HG02938 (cell line): ENCODE results near the gene TRMT2A.

Experiments
- ATAC-seq: cut with Tn5 transposase; IDR thresholded peaks from one replicate; pipeline ENCODE4 v1.9.1; 2021; ENCODE audit warnings: mild to moderate bottlenecking, moderate library complexity; ENCODE audit not compliant: unreplicated experiment

TRMT2A gene

DNA sequence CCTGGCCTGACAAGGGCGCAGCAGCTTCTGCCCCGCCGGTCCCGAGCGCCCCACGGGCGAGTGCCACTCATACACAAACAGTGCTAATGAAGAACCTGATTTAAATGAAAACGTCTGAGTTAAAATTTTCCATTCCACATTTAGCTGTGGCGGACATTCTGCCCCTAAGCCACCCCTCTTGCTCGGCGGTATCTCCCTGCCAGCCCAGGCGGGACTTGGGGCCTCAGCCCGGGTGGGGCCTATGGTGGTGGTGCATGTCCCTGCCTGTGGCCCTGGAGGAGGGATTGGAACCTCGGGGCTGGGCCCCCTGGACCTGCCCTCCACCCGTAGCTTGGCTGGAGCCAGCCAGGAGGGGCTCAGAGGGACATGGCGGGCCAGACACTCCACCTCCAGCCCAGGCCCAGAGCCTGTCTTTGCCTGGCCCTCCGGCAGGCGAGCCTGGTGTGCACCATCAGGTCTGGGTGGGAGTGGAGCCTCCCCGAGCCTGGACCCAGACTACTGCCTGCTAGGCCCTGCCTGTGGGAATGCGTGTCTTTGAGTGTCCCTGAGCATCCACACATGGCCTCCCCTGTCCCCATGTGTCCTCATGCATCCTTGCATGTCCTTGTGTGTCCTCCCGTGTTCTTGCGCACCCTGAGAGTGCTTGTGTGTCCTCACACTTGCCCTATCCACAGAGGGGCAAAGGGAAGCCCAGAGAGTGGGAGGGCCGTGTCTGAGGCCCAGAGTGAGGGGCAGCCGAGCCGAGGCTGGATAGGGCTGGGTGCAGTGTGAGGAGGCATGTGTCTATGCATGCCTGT, 19.0 kb upstream of the TRMT2A start:
- ATAC-seq = no peak

DNA sequence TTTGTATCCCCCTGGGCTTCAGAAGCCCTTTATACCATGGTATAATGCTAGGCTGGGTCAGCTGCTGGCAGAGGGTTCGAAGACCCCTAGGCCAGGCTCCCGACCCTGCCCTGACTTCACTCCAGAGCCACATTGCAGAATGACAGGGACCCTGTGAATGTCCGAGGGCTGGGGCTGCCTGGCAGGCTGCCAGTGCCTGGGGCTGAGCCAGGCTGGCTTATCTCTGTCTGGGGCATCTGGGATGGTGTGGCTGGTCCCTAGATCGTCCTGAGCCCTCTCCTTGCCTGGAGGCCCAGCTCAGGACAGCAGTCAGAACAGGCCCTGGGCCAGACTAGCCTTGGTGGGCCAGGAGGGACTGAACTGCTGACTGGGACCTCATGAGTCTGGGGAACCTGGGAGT, 18.2 kb upstream of the TRMT2A start:
- ATAC-seq = no peak

DNA sequence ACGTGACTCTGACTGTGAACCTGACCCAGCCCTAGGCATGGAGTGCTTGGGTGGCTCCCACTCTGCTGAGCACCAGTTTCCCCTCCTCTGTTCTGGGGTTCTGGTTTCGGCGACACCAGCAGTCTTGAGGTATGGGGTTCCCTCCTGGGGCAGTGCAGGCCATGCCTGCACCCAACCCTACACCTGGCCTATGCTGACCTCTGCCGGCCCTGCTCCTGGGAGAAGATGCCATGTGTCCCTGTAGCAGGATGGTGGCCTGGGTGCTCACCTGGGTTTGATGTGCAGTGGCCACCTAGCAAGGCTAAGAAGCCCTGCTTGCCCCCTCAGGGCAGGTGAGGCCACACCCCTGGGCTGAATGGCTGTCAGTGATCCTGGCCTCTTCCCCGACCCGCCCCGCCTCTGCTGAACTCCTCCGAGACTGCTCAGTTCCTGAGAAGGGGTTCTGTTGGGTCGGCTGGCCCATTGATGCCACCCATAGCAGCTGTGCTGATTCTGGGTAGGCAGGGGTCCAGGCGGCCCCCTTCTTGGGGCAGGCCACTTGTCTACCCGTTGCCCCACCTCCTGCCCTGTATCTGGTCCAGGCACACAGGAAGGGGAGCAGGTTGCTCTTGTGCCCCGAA, 17.0 kb upstream of the TRMT2A start:
- ATAC-seq = no peak

DNA sequence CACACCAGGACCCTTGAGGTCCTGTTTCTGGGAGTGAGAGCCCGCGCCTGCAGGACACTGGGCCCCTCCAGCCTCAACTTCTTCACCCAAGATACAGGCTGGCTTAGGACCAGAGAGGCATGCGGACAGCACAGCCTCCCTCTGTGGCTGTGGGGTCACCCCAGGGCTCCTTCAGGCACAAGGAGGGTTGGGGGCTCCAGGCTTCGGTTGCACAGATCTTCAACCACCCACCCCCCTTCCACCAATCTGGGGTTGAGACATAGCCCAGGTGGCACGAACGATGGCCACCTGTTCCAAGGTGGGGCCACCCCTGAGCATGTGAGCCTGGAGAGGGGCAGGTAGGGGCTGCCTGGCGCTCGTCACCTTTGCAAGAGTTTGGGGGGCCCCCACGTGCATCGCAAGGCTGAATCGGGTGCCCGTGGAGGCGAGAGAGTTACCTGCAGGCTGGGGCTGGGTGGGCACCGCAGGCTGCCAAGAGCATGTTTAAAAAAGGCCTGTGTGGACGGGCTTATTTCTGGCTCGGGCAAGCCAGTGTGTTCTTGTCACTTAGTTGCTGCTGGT, 15.7 kb upstream of the TRMT2A start:
- ATAC-seq = no peak

DNA sequence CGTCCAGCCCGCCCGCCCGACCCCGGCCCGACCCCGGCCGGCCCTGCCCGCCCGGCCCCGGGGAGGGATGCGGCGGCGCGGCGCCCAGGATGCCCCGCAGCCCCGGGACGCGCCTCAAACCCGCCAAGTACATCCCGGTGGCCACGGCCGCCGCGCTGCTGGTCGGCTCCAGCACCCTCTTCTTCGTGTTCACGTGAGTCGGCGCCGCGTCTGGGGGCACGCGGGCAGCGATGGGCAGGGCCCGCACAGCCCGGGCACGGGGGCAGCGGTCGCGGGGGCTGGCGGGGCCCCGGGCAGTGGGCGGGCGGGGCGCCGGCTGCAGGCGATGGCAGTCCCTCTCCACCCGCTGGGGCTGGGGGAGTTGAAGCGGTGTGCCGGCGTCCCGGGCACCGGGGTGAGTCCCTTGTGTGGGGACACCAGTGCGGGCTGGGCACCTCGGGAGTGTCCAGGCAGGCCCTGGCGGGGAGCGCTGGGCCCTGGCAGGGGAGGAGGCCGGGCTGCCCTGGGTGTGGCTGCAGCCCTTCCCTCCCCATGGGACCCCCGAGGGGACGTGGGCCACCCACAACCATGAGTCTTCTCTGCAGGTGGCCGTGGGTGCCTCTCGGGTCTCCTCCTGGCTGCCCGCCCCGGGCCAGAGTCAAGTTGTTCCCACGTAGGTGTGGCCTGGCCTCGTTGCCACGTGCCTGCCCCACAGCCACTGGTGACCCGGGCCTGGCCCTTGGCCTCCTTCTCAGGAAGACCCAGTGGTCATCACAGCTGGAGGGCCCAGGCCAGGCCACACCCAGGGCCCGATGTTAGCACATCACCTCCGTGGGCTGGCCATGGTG, 15.0 kb upstream of the TRMT2A start:
- no peak for ATAC-seq

DNA sequence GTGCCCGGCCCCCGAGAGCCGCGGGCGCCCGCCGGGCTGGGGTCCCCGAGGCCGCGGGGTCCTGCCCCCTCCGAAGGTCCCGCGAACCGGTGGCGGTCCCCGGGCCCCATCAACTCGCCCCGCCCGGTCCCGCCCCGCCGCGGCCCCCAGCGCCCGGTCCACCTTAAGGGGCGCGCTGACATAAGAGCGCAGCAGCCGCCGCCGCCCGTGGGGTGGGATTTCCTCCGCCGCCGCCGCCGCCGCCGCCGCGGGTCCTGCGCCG, 14.5 kb upstream of the TRMT2A start, which contains the start of gene ZDHHC8:
Gene ZDHHC8, plus strand, starts transcription at position 208 of the 262 bp plus-strand sequence. CDS start 144 bp downstream, outside the sequence.
- ATAC-seq = no peak

DNA sequence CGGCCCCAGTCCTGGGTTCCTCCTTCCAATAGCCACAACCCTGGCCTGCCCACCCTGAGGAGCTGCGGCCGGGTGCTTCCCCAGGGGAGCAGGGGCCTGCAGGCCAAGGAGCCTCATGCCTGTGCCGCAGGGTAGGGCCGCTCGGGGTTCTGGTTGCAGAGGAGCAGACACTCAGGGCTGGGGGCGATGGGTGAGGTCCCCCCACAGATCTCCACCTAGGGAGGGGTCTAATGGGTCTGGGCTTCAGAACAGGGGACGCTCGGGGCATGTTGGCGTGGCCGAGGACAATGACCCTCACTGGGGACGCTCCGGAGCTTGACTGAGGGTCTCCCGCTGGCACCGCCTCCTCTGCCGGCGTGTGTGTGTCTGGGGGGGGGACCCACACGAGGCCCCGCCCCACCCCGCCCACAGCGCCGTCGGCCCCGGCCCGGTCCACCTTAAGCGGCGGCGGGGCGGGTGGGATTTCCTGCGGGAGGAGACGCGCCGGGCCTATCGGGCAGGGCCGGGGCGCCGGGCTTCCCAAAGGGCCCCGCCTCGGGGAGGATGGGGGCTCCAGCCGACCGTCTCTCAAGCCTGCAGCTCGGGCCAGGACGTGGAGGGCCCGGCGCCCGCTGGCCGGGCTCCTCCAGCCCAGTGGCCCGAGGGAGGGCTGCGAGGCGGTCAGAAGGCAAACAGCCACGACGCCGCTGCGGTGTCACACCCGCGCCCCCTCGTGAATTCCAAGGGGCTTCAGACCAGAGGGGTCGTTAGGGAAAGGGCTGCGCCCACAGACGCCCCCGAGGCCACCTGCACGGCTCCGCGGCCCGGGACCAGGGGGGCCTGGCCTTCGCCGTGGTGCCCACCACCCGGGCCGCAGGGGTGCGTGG, 13.9 kb upstream of the TRMT2A start:
- ATAC-seq = no peak

DNA sequence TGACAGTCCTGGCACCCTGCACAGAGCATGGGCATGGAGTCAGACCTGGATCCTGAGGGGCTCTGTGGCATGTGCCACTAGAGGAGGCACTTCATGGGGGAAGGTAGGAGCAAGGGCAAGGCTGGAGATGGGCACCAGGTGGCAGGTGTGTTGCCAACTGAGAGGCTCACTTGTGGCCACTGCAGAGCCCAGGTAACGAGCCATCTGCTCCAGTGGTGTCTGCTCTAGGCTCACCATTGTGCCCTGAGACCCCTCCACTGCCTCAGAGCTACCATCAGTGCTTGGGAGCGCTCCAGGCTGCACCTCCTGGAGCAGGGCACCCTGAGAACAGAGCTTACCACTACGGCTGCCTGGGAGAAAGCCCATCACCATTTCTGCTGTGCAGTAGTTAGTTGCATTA, 13.3 kb upstream of the TRMT2A start:
- ATAC-seq = no peak

DNA sequence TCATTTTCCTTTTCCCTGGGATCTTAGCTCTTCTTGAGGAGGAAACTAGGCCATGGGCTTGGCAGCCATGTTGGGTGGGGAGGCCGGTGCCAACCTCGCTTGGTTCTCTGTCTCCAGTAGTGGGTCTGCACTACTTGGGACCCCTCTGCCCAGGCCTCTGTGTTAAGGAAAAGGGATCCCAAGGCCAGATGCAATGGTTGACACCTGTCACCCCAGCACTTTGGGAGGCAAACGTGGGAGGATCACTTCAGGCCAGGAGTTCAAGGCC, 12.7 kb upstream of the TRMT2A start:
- ATAC-seq = no peak

DNA sequence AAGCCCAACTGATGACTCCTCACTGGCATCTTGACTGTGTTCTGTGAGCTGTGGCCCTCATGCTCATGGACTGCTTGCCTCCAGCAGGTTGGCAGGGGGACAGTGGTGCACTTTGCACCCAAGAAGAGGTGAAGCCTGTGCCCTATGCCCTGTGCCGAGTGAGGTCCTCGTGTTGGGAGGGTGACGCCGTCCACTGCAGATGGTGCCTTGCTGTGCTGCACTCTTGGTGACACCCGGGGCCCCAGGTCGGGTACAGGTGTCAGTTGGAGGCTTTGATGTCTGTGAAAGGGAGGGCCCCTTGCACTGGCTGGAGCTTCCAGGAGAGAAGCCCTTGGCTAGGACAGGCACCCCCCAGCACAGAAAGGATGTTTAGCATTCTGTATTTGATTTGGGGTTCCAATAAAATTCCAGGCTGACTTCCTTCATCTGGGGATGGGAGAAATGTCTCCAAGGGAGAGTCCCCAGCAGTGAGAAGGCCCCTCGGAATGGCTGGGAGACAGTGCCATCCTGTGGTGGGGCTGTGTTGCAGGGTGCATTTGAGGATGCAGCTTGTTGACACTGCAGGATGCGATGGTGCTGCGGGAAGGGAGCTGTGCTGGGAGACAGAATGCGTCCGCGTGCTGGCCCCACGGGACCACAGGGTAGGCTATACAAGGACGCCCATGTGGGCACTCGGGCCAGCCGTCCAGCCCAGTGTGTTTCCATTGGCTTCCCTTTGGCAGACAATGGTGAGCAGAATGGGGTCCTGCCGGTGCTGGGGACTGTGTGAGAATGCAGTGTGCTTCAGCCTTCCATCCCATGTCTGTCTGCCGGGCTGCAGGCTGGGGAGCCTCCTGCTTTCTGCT, 12.1 kb upstream of the TRMT2A start:
- no peak for ATAC-seq

DNA sequence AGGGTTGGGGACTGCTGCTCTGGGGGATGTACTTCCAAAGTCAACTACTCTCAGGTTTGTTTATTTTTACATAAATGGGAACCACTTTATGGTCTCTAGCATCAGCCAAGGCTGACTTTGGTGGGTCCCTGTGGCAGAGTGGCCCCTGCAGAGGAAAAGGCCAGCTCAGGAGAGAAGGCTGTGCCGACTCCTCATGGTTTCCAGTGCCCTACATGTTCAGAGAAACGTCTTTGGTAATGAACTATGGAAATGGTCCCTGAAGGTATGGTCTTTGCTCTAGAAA, 11.5 kb upstream of the TRMT2A start:
- no peak for ATAC-seq

DNA sequence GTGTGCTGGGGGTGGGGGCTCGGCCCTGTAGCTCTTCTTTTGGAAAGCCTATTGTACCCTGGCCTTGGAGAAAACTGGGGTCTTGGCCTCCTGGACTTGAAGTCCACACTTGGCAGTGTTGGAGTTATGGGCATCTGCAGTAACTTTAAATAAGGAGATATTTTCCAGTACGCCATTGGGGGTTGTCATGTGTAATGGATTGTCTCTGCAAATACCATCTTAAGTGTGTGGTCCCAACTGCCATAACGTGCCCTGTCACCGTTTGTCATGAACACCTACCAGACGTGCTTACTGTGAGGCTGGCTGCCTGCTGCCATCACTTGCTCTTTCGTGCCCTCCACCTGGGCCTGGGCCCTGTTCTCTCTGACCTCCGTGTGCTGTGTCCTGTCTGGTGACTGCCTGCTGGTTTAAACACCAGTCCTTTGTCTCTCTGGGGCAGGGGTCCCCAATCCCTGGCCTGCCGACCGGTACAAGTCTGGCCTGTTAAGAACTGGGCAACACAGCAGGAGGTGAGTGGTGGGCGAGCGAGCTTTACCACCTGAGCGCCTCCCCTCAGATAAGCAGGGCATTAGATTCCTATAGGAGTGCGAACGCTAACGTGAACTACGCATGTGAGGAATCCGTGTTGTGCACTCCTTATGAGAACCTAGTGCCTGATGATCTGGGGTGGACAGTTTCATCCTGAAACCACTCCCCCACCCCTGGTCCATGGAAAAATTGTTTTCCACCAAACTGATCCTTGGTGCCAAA, 11.0 kb upstream of the TRMT2A start:
- ATAC-seq = no peak

DNA sequence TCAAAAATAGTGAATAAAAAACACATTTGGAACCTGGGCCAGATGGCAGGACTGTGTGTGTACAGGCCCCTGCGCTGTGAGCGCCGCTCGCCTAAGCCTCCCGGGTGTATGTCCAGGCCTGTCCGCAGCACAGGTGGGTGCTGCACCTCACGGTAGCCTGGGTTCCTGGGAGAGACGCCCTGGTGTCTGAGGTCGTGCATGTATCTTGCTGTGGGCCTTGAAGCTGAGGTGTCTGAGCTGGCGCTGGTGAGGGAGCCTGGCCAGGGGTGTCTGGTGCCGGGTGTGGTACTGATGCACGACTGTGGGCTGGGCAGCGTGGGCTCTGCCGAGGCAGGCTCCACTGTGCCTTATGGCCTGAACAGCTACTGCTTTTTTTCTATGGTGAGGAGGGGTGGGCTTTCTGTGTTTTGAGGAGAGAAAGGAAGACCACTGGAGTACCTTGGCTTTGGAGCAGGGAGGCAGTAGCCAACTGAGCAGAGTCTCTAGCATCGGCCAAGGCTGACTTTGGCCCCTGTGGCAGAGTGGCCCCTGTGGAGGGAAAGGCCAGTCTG, 10.4 kb upstream of the TRMT2A start:
- ATAC-seq = no peak

DNA sequence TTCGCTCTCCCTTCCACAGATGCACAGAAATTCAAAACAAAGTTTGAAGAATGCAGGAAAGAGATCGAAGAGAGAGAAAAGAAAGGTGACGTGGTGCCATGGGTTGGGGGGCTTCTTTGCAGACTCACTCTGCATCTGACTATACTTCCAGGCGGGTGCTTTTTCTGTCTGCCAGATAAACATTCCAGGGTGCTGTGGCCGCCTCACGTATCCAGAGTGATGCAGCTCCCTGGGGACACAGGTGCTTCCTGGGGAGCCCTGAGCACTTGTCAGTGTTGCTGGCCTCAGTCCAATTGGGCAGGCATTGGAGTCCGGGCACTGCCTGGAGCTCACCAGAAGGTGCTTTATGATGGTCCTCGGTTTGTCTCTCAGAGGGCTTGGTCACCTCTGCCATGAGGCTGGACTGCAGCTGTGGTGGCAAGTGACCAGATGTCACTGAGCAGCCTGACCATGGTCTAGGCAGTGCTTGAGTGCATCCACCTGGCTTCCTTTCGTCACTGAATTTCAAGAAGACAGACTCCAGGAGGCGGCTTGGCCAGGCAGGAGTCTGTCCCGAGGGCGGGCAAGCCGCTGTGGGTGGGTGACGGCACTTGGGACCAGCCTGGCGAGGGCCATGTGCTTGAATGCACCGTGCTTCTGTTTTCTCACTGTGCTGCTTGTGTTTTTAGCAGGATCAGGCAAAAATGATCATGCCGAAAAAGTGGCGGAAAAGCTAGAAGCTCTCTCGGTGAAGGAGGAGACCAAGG, 9.4 kb upstream of the TRMT2A start:
- no peak for ATAC-seq

DNA sequence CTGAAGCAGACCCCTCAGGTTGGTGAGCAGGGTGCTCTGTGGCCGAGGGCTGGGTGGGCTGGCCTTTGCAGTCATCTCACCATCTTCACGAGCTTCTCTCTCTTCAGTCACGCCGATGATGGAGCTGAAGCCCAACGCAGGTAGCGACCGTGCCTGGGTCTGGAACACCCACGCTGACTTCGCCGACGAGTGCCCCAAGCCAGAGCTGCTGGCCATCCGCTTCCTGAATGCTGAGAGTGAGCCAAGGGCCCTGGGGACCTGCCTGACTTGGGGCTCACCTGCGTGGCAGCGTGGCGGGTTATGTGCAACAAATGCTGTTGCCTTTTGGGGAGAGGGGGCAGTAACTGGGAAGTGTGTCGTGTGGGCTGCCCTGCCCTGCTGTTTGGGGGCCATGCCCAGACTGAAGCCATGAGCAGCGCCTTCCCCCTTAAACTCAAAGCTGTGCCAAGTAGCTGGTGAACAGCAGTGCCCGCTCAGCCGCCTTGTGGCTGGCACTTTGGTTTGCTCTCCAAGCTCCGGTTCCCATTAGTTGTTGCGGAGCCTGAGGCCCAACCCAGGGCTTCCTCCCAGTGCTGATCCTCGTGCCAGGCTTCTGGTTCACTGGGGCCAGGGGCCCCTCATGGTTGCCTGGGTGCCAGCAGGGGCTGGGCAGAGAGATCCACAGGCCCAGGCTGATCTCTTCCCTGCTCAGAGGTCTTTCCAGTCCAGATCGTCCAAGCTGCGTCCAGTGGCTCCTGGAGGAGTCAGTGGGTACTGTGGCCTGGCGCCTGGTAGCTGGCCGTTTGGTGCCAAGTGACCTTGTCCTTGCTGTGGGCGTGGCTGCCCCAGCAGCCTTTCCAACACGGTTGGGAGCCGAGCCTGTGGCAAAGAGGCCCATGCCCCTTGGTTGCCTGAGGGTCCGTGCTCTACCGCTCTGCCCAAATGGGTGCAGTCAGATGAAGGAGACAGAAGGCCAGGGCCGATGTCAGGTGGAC, 8.5 kb upstream of the TRMT2A start:
- no peak for ATAC-seq

DNA sequence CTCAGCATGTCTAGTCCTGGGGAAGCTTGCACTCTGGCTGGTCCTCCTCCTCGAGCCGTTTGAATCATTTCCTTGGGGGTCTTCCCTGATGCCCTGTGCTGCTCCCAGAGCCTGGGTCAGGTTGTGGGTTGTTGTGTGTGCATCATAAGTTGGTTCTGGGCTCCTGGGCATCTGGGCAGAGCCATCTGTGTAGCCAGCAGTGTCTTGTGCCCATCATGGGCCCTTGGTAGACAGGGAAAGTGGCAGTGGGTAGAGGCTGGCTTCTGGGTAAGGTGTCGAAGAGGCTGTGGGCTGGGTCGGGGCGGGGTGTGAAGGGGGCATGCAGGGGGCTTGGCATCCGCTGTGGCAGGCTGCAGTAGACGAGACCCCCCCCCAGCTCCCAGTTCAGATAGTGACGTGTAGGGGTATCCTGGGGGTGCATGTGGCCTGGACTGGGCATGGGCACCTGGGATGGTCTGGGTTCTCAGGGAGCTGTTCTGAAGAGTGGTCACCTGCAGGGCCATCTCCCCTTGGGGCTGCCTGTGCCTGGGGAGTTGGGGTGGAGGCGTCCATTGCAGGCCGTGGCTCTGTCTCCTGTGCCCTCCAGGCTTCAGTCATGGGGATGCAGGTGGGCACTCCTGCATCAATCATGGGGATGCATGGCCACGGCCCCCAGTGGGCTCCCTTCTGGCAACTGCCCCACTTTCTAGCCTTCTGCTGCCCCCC, 7.2 kb upstream of the TRMT2A start:
- no peak for ATAC-seq
